ENCODE data around the gene SERPINB8.

The SERPINB8 gene

DNA sequence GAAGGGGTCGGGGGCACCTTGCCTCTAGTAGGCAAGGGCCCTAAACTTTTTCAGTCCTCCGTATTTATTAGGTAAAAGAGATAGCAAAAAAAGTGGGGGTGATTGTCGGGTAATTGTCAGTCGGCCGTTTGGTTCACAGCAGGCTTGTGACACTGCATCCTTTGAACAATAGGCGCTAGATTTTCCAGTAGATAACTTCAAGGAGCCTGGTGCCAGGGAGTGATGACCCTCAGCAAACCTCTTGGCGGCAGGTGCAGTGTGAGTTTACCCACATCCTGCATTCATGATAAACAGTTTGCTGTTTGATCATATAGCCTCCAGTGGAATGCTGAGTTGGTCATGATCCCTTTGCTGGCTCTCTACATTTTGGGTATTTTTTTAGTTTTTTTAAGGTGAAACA is 22.9 kb downstream of the SERPINB8 start:
- H3K27me3 ChIP-seq (ENCODE audit: control insufficient read depth, insufficient read depth, low read length), result no peaks in the 10 kb centered on the region
- H3K4me3 ChIP-seq (ENCODE audit: low read depth, low read length), result no peak overlapping the region
- no peaks in the 10 kb centered on the region for H3K36me3 ChIP-seq (ENCODE audit: control insufficient read depth, insufficient read depth, low read length)

DNA sequence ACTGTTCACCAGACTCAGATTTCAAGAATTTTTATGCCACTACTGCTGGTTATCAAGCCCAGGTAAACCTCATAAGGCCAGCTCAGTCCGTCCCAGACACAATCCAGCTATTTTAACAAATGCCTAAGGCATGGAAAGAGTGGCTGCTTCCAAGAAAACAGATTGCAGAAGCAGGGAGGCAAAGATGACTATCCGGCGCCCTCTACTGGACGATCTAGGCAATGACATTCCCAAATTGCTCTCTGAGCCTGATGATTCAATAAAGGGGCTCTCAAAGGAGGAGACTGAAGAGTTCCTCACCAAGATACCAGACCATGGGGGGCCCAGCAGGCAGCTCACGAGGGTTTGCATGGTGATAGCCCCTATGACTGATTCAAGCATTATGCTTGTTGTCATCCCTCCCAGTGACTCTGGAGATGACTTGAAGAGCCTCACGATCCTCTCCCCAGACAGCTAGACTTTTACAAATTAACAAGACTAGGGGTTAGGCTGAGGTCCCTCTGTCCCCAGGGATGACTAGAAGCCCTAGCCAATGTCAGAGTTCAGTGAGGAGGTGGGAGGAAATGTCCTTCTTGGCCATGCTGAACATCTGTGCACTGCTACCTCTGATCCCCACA is 25.0 kb downstream of the SERPINB8 start:
- no peaks in the 10 kb centered on the region for H3K27me3 ChIP-seq (ENCODE audit: control insufficient read depth, insufficient read depth, low read length)
- H3K4me1 ChIP-seq (ENCODE audit: control insufficient read depth, insufficient read depth, low read length), result no peaks in the 10 kb centered on the region
- no peaks in the 10 kb centered on the region for H3K36me3 ChIP-seq (ENCODE audit: control insufficient read depth, insufficient read depth, low read length)
- no peaks in the 10 kb centered on the region for H3K9me3 ChIP-seq (ENCODE audit: control insufficient read depth, insufficient read depth, low read length)
- no peak overlapping the region for H3K9ac ChIP-seq (ENCODE audit: low read depth, low read length)
- no peak overlapping the region for H3K4me3 ChIP-seq (ENCODE audit: low read depth, low read length)

More for the DNA sequence above, 22.9 kb downstream of the SERPINB8 start:
- Histone ChIP-seq H3K9me3 (ENCODE audit: control insufficient read depth, insufficient read depth, low read length) (no peaks in the 10 kb centered on the region), H3K4me1 (ENCODE audit: control insufficient read depth, insufficient read depth, low read length) (no peaks in the 10 kb centered on the region), H3K9ac (ENCODE audit: low read depth, low read length) (no peak overlapping the region)

DNA sequence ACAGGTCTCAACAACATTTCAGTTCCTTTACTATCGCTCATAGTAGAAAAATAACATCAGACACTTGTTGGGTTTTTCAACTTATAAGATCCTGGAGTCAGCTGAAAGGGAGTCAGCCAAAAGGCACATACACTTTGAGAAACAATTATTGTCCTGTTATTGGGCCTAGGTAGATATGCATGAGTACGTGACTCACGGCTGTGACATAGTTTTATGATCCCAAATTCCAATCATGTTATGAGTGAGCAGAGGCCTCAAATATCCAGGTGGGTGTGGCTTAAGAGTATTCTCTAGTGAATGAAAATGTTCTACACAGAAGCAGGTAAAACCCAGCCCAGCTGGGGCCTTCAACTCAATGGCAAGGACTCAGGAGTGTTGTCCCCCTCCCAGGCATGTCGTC is 27.2 kb downstream of the SERPINB8 start:
- no peak overlapping the region for H3K4me3 ChIP-seq (ENCODE audit: low read depth, low read length)
- no peaks in the 10 kb centered on the region for H3K9me3 ChIP-seq (ENCODE audit: control insufficient read depth, insufficient read depth, low read length)
- H3K36me3 ChIP-seq (ENCODE audit: control insufficient read depth, insufficient read depth, low read length), result no peaks in the 10 kb centered on the region
- H3K4me1 ChIP-seq (ENCODE audit: control insufficient read depth, insufficient read depth, low read length), result no peaks in the 10 kb centered on the region
- H3K9ac ChIP-seq (ENCODE audit: low read depth, low read length), result no peak overlapping the region
- H3K27me3 ChIP-seq (ENCODE audit: control insufficient read depth, insufficient read depth, low read length), result peaks cover 4% of the 10 kb centered on the region

DNA sequence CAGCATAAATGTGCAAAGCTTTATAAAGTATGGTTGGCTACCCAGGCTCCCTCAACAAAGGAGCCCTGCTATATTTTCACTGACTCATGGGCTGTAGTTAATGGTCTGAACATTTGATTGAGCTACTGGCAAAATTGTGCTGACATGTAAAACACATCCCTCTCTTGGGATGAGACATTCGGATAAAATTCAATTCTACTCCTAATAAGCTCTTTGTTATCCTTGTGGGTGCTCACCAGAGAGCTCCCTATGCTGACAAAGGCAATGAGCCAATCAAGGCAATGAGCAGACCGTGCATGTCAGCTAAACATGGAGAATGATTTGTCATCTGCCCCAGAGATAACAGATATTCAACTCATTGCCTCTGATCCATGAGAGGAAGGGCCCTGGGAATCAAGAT is 27.7 kb downstream of the SERPINB8 start:
- Histone ChIP-seq H3K9me3 (ENCODE audit: control insufficient read depth, insufficient read depth, low read length) (no peaks in the 10 kb centered on the region), H3K36me3 (ENCODE audit: control insufficient read depth, insufficient read depth, low read length) (no peaks in the 10 kb centered on the region), H3K4me1 (ENCODE audit: control insufficient read depth, insufficient read depth, low read length) (no peaks in the 10 kb centered on the region)

DNA sequence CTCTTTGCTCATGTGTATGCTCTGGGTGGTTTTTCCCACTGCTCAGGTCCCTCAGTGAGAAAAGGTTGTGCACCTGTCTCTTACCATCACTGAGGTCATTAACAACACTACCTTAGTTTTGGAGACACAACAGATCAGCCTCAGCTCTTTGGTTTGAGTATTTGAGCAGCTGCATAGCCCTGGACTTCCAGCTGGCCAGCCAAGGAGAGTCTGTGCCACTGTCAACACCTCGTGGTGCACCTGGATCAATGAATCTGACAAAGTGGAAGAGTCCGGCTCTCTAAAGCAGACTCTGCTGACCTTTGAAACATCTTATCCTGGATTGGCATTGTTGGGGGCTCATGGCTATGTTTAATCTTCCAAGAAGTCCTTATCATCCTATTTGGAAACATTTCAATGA is 30.0 kb downstream of the SERPINB8 start:
- Histone ChIP-seq H3K4me1 (ENCODE audit: control insufficient read depth, insufficient read depth, low read length) (no peaks in the 10 kb centered on the region), H3K36me3 (ENCODE audit: control insufficient read depth, insufficient read depth, low read length) (no peaks in the 10 kb centered on the region), H3K27me3 (ENCODE audit: control insufficient read depth, insufficient read depth, low read length) (peaks cover 5% of the 10 kb centered on the region), H3K9ac (ENCODE audit: low read depth, low read length) (no peak overlapping the region), H3K4me3 (ENCODE audit: low read depth, low read length) (no peak overlapping the region), H3K9me3 (ENCODE audit: control insufficient read depth, insufficient read depth, low read length) (no peaks in the 10 kb centered on the region)

More for the DNA sequence above, 27.7 kb downstream of the SERPINB8 start:
- H3K27me3 ChIP-seq (ENCODE audit: control insufficient read depth, insufficient read depth, low read length), result peaks cover 5% of the 10 kb centered on the region
- H3K4me3 ChIP-seq (ENCODE audit: low read depth, low read length), result no peak overlapping the region
- no peak overlapping the region for H3K9ac ChIP-seq (ENCODE audit: low read depth, low read length)

DNA sequence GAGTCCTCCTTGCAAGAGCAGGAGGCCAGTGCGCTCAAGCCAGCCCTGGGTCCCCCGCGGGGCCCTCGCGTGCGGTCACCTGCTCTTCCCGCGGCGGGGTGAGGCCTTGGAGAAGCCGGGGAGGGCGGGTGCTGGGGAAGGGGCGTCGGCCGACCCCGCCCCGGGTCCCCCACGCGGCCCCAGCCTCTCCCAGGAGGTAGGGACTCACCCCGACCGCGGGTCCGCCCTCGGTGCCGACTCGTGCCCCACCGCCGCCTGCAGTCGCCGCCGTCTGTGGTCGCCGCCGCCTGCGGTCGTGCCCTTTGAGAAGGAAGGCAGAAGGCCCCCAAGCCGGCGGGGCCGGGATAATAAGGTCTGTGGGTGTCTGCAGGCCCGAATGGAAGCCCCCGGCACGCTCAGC is 32.7 kb downstream of the SERPINB8 start:
- no peak overlapping the region for H3K9ac ChIP-seq (ENCODE audit: low read depth, low read length)
- H3K9me3 ChIP-seq (ENCODE audit: control insufficient read depth, insufficient read depth, low read length), result no peaks in the 10 kb centered on the region
- no peaks in the 10 kb centered on the region for H3K4me1 ChIP-seq (ENCODE audit: control insufficient read depth, insufficient read depth, low read length)
- H3K27me3 ChIP-seq (ENCODE audit: control insufficient read depth, insufficient read depth, low read length), result peaks cover 5% of the 10 kb centered on the region
- H3K36me3 ChIP-seq (ENCODE audit: control insufficient read depth, insufficient read depth, low read length), result no peaks in the 10 kb centered on the region
- H3K4me3 ChIP-seq (ENCODE audit: low read depth, low read length), result no peak overlapping the region

DNA sequence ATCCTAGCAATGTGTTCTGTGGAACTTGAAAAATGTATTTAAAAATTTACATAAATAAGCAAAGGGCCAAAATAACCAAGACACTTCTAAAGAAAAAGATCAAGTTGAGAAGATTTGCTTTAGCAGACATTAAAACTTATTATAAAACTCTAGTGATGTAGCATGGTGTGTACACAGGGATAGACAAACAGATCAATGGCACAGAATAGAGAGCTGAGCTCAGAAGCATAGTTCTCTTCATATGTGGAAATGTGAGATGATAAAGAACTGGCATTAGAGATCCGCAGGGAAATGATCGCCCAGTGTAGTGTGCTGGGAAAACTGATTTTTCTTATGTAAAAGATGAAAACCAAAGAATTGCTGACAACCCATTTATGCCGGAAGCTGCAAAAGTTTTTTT is 39.4 kb downstream of the SERPINB8 start:
- no peak overlapping the region for H3K4me3 ChIP-seq (ENCODE audit: low read depth, low read length)
- H3K27me3 ChIP-seq (ENCODE audit: control insufficient read depth, insufficient read depth, low read length), result no peaks in the 10 kb centered on the region
- H3K9me3 ChIP-seq (ENCODE audit: control insufficient read depth, insufficient read depth, low read length), result no peaks in the 10 kb centered on the region
- H3K4me1 ChIP-seq (ENCODE audit: control insufficient read depth, insufficient read depth, low read length), result no peaks in the 10 kb centered on the region
- no peak overlapping the region for H3K9ac ChIP-seq (ENCODE audit: low read depth, low read length)
- H3K36me3 ChIP-seq (ENCODE audit: control insufficient read depth, insufficient read depth, low read length), result no peaks in the 10 kb centered on the region

DNA sequence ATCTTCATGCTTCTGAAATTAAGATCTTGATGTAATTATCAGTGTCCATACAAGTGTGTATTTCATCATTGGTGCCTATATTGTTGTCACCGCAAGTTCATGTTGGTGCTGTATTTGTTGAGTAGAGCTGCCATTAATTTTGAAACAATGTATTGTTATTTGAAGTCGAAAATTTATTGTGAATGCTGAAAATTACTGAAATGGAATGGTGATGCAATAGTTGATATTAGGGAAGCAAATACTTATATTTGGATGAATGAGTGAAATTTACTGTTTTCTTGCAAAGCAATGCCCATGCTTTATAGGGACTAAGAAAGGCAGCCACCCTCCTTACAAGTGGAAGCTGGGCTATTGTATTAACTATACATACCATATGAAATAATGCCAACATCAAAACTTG is 41.6 kb downstream of the SERPINB8 start:
- Histone ChIP-seq H3K27me3 (ENCODE audit: control insufficient read depth, insufficient read depth, low read length) (no peaks in the 10 kb centered on the region), H3K4me1 (ENCODE audit: control insufficient read depth, insufficient read depth, low read length) (no peaks in the 10 kb centered on the region), H3K9me3 (ENCODE audit: control insufficient read depth, insufficient read depth, low read length) (no peaks in the 10 kb centered on the region), H3K4me3 (ENCODE audit: low read depth, low read length) (no peak overlapping the region), H3K36me3 (ENCODE audit: control insufficient read depth, insufficient read depth, low read length) (no peaks in the 10 kb centered on the region), H3K9ac (ENCODE audit: low read depth, low read length) (no peak overlapping the region)

DNA sequence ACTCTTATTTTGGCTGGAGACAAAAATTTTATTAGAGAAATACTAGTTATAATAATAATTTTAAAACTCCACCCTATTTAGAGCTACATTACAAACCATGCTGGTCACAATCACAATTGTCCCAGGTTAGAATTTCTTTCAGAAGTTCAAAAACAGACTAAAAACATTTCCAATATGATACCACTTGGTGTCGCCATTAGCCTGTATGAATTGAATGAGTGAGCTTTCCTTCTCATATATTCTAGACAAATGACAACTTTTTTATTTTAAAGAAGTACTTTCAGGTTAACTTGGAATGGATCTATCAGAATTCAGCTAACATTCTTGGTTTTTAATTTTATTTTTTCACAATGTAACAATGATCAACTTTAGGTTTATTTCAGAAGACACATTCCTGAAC is 48.0 kb downstream of the SERPINB8 start:
- Histone ChIP-seq H3K27me3 (ENCODE audit: control insufficient read depth, insufficient read depth, low read length) (no peaks in the 10 kb centered on the region), H3K9me3 (ENCODE audit: control insufficient read depth, insufficient read depth, low read length) (no peaks in the 10 kb centered on the region), H3K36me3 (ENCODE audit: control insufficient read depth, insufficient read depth, low read length) (no peaks in the 10 kb centered on the region), H3K4me3 (ENCODE audit: low read depth, low read length) (no peak overlapping the region), H3K4me1 (ENCODE audit: control insufficient read depth, insufficient read depth, low read length) (peaks cover 5% of the 10 kb centered on the region), H3K9ac (ENCODE audit: low read depth, low read length) (no peak overlapping the region)

DNA sequence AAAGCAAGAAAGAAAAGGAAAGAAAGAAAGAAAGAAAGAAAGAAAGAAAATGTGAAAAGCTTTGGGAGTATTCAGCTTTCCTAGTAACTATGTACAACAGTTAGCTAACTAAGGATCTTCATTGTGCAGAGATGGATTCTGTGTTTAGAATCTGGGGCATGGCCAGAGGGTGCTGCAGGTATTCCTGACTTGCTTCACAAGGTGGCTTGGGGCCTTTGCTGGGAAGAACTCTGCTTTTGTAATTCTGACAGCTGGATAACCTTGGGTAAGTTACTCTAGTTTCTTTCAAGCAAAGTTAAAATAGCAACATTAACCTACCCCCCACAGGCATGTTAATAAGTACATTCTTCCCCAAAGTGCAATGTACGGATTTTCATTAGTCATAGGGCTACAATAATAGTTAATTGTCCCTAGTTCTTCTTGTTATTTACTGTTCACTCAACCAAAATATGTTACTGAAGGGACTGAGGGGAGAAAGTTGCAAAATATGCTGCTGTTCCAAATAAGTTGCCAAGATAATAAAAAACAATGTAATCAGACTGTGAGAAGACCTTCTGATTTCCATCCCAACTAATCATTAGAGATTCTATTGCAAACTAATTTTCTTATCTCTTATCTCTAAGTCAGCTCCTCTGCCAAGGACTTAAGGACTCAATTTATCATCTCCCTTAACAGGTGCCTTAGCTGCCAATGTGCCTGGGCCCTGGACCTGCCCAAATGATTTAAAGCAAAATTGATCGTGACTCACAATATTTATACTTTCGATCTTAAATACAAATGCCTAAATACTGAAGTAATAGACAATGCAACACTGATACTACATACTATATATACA is 50.3 kb downstream of the SERPINB8 start:
- Histone ChIP-seq H3K36me3 (ENCODE audit: control insufficient read depth, insufficient read depth, low read length) (no peaks in the 10 kb centered on the region), H3K9ac (ENCODE audit: low read depth, low read length) (no peak overlapping the region)

DNA sequence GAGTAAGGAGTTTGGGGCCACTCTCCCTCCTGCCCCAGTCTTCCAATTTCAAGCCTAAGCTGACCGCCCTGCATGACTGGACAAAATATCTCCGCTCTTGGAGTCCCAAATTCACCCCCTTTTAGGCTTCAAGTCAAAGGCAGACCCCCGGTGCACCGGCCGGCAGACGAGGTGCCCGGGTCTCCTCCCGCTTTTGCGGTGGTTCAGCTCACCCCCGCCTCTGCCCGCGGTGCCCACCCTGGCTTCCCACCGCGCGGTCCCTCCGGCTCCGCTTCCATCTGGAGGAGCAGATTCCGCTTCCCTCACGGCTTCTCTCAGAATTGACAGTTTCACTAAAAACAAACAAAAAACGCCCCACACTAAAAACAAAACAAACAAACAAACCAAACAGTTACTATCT is 56.5 kb downstream of the SERPINB8 start:
- Histone ChIP-seq H3K36me3 (ENCODE audit: control insufficient read depth, insufficient read depth, low read length) (no peaks in the 10 kb centered on the region), H3K27me3 (ENCODE audit: control insufficient read depth, insufficient read depth, low read length) (no peaks in the 10 kb centered on the region), H3K4me3 (ENCODE audit: low read depth, low read length) (no peak overlapping the region), H3K9ac (ENCODE audit: low read depth, low read length) (no peak overlapping the region), H3K4me1 (ENCODE audit: control insufficient read depth, insufficient read depth, low read length) (peaks cover 3% of the 10 kb centered on the region), H3K9me3 (ENCODE audit: control insufficient read depth, insufficient read depth, low read length) (no peaks in the 10 kb centered on the region)

More for the DNA sequence above, 50.3 kb downstream of the SERPINB8 start:
- Histone ChIP-seq H3K4me1 (ENCODE audit: control insufficient read depth, insufficient read depth, low read length) (peaks cover 5% of the 10 kb centered on the region), H3K27me3 (ENCODE audit: control insufficient read depth, insufficient read depth, low read length) (no peaks in the 10 kb centered on the region), H3K9me3 (ENCODE audit: control insufficient read depth, insufficient read depth, low read length) (no peaks in the 10 kb centered on the region), H3K4me3 (ENCODE audit: low read depth, low read length) (no peak overlapping the region)

Data from iPS-15b (cell line).